Glomerular visceral epithelial cell (primary cell): ENCODE results near the gene CILP2.

Experiments
- DNase-seq: peaks from one replicate; pipeline ENCODE4 v3.0.0-alpha.2; 2016; ENCODE audit errors: extremely low spot score

The CILP2 gene

DNA sequence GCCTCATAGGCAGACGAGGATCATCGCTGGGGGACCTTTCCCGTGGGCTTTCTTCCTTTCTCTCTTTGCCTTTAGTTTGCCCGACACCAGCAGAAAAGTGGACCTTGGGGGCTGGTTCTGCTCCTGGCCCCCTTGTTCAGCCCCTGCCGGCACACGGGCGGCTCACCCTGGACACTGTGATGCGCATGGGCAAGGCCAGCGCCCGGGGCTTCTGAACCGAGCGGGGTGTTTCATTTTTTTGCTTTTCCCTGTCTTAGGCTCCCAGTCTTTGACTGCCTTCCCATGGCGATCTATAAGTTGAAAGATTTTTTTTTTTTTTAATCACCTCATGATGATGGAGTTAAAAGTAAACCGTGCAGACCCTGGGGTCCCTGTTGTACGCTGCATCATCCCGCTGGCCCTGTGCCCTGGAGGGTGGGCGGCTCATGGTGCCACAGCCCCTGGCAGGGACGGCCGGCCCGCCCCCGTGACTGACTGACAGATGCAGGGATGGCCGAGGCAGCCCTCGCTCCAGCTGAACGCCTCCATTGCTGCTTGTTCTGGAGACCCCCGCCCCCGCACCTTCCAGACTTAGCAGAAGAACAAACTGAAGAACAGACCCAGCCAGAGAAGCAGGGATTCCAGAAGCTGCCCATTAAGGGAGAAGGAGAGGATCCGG, 32.3 kb upstream of the CILP2 start:
- no peak for DNase-seq

DNA sequence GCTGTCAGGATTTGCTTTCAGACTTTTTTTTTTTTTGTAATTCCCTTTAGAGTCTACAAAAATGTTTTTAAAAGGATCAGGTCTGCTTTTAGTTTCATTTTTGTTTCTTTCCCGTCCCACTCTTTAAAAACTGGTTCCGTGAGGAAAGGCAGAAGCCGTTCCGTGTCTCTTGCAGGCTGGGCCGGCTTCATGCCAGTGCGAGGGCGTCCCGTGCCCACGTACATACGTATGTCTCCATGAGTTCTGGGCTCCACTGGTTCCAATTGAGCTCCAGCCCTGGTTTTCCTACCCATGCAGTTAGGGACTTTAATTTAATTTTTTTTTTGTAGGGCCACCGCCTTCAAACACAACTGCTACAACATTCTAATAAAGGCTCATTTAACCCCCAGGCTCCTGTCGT, 31.5 kb upstream of the CILP2 start:
- DNase-seq = no peak

DNA sequence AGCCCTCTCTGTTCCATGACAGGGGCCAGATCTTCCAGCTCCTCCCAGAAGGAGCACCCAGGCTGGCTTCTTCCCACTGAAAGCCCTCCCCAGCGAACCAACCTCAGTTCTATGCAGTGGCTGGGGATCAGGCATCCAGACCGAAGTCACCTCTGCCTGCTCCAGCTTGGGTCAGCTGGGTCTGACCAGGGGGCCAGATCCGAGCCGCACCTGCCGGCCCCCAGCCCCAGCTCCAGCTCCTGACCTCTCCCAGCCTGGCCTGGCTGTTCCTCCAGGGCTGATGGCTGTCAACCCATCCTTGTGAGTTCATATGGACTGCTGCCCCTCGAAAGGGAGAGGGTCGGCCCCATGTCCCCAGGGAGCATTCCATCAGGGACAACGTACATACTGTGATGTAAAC, 30.7 kb upstream of the CILP2 start:
- DNase-seq = no peak

DNA sequence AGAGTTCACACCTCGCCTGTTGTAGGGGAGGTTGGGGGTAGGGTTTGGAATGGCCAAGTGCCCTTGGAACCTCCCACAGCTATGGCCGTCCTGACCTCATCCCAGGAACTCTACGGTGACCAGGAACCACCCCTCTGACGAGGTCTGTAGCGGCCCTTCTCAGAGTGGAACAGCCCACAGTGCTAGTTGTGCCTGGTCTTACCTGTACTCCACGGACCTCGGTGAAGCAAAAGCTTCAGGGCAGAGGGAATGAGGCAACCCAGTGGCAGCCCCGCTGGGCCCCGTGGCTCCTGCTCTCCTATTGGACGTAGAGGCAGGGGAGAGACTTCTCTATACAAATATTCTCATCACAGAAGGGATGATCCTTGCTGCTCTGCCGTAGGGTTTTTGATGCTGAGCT, 29.8 kb upstream of the CILP2 start:
- no peak for DNase-seq

DNA sequence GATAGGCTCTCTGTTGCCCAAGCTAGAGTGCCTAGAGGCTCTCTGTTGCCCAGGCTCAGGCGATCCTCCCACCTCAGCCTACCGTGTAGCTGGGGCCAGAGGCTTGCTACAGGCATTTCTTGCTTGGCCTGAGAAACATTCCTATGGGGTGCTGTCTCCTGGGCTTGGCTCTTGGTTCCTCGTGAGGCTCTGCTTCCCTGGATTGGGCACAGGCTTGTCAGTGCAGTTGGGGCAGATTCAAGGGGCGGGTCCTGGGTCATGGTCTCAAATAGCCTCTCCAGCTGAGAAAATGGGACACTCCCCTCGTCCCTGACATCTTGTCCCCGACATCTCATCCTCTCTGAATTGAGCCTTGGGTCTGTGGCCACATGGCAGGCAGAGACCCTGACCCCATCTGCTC, 27.6 kb upstream of the CILP2 start:
- DNase-seq = no peak

DNA sequence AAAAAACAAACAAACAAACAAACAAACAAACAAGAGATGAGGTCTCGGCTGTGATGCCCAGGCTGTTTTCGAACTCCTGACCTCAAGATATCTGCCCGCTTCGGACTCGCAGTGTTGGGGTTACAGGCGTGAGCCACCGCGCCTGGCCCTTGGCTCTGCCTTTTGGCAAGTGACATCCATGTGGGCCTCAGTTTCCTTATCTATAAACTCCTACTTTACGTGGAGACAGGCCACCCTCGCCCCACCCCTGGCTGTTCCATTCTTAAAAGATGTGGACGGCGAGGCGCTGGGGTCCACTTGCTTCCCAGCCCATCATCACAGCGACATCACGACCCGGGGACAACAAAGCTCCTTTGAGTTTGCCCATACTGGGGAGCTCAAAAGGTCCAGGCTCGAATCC, 24.4 kb upstream of the CILP2 start:
- DNase-seq = no peak

DNA sequence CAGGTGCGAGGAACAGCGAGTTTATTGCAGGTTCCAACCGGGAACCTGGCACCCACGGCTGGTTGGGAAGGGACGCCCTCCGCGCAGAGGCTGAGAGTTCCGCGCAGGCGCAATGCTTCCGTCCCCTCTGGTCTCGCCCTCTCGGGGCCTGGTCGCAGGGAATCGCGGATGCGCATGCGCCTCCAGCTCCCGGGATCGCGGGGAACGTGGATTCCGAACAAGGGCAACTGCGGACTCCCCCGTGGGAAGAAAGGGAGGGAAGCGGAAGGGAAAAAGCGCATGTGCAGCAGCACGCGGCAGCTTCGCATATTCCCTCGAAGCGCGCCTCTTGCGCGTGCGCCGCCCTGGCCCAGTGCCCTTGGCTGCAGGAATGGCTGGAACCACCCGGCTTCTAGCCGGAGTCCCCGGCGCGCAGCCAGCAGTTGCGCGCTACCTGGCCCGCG, 23.8 kb upstream of the CILP2 start:
- no peak for DNase-seq

DNA sequence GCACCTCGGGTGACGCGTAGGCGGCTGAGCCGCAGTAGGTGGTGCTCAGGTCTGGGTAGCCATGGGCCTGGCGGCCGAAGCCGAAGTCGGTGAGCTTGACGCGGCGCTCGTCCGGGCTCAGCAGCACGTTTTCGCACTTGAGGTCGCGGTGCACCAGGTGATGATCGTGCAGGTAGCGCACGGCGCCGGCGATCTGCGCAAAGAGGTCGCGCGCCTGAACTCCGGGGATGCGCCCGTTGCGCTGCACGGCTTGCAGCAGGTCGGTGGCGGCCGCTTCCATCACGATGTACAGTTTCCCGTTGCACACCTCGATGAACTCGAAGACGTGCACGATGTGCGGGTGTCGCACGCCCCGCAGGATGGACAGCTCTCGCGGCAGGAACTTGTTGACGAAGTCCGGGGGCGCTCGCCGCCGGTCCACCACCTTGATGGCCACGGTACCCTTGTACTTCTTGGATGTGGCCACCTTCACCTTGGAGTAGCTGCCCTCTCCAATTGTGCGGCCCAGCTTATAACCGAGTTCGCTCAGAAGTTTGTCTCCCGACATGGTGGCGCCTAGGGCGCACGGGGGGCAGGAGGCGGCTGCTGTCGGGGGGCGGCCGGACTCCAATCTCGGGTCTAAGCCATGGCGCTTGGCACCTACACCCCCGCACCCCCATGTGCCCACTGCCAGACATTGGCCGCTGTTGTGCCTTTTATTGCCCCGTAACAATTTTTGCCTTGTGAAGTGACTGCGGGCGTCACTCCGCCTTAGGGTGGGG, 23.0 kb upstream of the CILP2 start, which contains the start of gene TSSK6:
TSS of gene TSSK6 (minus strand) at position 668 of the 761 bp plus-strand sequence. CDS start at position 547, 121 bp downstream.
- DNase-seq = no peak

DNA sequence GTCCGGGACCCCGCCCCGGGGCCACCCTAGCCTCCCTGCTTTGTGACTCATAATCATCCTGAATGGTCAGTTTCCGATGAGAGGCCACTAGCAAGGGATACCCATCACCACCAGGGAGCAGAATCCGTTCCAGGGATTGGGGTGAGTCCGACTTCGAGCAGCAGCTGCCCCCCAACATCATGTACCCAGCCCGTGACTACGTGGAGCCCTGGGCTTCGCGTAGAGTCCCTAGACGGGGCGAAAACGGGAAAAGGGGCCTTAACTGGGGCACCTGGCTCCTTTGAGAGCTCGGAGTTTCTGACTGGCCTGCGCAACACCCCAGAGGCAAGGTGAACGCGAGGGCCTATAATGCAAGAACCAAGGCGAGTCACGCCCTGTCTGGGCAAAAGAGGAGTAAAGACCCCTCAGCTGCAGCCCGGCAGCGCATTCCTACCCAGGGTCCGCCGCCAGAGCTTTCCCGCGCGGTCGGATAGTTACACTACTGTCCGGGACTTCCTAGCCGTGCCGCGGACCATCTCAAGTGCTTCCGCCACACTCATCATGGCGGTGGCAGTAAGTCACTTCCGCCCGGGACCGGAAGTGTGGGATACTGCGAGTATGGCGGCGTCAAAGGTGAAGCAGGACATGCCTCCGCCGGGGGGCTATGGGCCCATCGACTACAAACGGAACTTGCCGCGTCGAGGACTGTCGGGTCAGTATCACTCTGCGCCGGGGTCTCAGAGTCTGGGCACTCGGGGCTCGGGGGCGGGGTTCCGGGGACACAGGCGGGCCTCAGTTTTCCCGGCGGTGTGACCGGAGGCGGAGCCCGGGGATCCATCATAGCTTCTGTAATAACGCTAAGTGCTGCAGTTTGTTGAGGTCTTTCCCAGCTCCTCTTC, 22.2 kb upstream of the CILP2 start, which contains the start of gene NDUFA13:
TSS of gene NDUFA13 (plus strand) at position 584 of the 878 bp plus-strand sequence. CDS start at position 598, 14 bp downstream.
- peak; percentile 92 for DNase-seq

DNA sequence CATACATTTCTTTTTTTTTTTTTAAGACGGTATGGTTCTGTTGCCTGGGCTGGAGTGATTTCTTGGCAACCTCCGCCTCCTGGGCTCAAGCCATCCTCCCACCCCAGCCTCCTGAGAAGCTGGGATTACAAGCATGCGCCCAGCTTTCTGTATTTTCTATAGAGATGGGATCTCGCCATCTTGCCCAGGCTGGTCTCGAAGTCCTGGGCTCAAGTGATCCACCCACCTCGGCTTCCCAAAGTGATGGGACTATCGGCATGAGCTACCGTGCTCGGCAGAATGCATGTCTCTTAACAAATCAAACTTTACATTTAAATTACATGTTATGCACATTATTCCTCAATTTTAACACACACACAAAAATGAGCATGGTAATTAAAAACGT, 20.8 kb upstream of the CILP2 start:
- DNase-seq = no peak

DNA sequence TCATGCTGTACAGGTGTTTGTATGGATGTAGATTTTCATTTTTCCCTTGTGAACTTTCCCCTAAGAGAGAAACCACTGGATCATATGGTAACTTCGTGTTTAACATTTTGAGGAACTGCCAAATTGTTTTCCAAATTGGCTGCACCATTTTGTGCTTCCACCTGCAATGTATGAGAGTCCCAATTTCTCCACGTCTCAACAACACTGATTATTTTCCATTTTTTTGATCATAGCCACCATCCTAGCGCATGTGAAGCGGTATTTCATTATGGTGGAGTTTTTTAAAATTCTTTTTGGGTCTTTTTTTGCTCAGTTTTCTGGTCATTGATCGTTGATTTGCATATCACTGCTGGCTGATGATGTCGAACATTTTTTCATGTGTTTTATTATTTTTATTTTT, 17.1 kb upstream of the CILP2 start:
- DNase-seq = no peak

DNA sequence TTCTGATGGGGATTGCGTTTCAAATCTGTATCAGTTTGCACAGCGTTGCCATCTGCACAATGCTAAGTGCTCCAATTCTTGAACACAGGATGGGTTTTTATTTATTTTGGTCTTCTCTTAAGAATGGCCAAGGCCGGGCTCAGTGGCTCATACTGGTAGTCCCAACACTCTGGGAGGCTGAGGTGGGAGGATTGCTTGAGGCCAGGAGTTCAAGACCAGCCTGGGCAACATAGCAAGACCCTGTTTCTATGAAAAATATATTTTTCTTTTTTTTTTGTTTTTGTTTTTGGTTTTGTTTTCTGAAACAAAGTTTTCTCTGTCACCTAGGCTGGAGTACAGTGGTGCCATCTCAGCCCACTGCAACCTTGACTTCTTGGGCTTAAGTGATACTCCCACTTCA, 14.9 kb upstream of the CILP2 start:
- DNase-seq = no peak

DNA sequence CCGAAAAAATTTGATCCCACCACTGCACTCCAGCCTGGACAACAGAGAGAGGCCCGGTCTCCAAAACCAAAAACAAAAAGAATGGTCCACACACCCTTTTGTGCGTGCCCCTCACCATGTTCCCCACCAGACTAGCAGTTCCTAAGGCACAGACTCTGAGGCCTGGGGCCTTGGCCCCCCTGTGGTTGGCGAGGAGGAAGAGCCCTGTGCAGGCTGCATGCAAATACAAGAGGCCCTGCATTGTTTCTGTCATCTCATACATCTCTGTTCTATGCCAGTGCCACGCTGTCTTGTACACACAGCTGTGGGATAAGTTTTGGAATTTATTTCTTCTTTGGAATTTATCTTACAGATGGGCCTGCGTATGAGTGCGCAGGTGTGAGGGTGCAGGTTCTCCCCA, 14.0 kb upstream of the CILP2 start:
- no peak for DNase-seq

DNA sequence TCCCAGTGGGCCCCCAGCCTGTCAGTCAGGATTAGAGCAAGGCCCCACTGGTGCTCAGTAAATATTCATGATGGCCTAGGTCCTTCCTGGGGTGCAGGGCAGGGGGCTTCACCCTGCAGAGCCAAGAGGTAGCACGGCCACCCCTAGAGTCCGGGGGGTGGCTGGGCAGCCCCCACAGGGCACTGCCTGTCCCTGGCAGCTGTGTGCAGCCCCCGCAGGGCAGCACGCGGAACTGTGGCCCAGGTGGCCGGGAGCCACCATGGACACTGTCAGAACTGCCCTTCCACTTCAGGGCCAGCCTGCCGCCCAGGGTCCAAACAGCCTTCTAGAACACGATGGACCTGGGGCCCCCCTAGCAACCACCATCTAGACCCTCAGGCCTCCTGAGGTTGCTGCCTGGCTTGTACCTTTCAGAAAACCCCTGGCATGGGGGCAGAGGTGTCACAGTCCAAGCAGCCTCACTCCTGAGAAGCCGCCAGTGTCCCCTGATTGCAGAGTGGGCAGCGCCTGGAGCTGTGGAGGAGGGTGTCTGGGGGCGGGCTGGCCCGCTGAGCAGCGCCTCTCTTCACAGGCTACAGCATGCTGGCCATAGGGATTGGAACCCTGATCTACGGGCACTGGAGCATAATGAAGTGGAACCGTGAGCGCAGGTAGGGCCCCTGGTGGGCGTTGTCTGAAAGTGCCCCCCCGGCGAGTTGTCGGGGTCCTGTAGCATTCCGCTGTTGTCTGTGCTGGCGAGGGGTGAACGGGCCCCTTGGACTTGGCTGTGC, 12.3 kb upstream of the CILP2 start:
- no peak for DNase-seq

DNA sequence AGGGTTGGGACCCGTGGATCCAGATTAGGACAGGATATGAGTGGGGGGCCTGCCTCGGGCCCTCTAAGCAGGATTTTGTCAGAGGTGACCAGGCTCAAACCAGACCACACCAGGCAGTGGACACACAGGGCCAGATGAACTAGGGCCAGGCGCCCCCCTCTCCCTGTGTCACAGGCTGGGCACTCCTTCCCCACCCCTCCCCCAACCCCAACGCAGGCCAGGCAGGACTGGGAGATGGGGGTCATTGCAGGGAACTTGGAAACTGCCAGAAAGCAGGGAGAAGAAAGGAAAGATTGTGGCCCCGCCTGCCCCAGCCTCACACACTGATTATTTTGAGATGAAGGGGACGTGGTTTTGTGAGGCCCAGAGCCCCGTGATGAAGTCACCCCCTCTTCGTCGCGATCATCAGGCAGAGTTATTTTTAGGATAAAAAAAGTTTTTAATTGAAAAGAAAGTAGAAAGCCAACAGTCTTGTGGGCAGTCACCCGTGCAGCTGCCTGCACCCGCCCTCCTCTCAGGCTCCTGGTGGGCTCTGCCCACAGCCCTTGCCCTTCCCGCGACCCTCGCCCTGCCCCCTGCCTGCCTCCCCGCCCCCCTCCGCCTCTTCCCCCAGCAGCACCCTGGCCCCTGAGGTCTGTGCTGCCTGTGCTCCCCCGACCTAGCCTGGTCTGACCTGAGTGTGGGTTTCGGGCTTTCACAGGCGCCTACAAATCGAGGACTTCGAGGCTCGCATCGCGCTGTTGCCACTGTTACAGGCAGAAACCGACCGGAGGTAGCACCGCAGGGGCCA, 11.3 kb upstream of the CILP2 start:
- DNase-seq = no peak

DNA sequence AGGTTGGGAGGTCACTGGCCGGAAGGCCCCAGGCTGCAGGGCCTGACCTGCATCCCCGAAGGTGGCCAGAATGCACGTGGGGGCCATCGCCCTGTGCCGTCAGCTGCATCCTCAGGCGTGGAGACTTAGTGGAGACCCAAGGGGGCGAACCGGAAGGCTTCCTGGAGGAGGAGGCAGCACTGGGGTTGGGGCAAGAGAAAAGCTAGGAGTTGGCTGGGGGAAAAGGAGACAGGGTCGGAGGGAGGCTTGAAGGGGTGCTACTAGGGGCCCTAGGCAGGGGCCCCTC, 10.8 kb upstream of the CILP2 start:
- DNase-seq = no peak

DNA sequence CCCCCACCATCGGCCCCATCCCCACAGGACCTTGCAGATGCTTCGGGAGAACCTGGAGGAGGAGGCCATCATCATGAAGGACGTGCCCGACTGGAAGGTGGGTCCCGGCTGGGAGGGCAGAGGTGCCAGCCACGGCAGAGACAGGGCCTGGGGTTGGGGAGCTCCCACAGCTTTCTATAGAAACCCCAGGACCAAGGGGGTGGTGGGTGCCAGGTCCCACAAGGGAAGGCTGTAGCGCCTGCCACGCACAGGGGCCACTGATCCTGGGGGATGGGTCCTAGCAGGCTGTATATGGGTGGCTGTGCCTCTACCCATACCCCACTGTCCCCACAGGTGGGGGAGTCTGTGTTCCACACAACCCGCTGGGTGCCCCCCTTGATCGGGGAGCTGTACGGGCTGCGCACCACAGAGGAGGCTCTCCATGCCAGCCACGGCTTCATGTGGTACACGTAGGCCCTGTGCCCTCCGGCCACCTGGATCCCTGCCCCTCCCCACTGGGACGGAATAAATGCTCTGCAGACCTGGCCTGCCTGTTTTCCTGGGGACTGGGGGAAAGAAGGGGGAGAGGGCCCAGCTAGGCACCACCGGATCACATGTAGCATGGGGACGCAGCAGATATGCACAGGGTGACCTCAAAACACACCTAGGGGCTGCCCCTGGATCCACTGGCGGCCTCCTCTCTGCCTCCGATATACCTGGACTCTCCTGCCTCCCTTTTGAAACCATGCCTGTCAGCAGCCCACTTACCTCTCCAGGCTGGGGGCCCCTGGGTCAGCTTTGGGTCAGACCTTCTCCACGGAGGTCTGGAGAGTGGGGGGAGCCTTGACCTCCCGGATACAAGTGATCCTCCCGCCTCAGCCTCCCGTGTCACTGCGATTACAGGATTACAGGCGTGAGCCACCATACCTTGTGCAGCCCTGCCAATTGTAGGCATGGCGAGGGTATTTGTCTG, 10.1 kb upstream of the CILP2 start:
- no peak for DNase-seq

DNA sequence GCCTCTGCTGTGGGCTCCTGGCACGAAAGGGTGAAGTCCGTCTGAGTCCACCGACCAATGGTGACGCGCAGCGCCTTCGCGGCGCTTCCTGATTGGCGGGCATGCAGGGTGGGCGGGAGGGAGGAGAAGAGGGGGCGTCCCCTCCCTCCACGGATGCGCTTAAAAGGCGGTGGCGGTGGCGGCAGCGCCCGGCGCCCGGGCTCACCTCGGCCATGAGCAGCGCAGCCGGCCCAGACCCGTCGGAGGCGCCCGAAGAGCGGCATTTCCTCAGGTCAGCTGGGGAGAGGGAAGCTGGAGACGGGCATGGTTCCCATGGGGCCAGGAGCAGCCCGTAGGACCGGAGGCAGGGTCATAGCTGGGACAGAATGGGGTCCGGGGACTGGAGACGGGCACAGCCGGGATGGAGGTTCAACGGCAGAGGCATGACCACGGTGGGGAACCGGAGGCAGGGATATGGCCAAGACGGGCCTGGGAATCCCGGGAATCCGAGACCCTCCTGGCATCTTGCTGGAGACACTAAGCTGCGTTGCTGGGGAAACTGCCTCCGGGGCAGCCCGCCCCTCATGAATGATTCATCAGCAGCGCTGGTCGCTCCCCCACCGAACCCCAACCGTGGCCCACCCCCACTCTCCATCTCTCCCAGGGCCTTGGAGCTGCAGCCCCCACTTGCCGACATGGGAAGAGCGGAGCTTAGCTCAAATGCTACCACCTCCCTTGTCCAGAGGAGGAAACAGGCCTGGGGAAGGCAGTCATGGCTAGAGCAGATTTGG, 9.2 kb upstream of the CILP2 start, which contains the start of gene YJEFN3:
TSS of gene YJEFN3 (plus strand) at position 191 of the 770 bp plus-strand sequence. CDS start at position 213, 22 bp downstream.
- no peak for DNase-seq
